Colonic mucosa (tissue), 4 donors: ENCODE data around the gene COX19. TPM values are rescaled to one million over a fixed set of nuclear protein-coding genes. Genes with fewer than 3 reads are reported as not detected.

Source experiments
- DNase-seq: peaks from one replicate; pipeline ENCODE4 v3.0.0-alpha.2; 2020
- H3K27ac ChIP-seq: fragments of 200-600 bp; one replicate; pipeline ENCODE4 v1.8.0; 2021
- H3K27me3 ChIP-seq: fragments of 200-600 bp; one replicate; pipeline ENCODE4 v1.8.0; 2021
- H3K36me3 ChIP-seq: fragments of 200-600 bp; one replicate; pipeline ENCODE4 v1.8.0; 2021
- H3K4me1 ChIP-seq: fragments of 200-600 bp; one replicate; pipeline ENCODE4 v1.8.0; 2021; ENCODE audit warnings: mild to moderate bottlenecking
- H3K4me3 ChIP-seq: fragments of 200-600 bp; one replicate; pipeline ENCODE4 v1.8.0; 2021
- H3K9ac ChIP-seq, 2 donors: one replicate each; pipeline ENCODE4 v1.7.0; 2013; ENCODE audit warnings: control low read depth in 2 of 2, low read depth in 2 of 2, low read length in 2 of 2
- H3K9me3 ChIP-seq: fragments of 200-600 bp; one replicate; pipeline ENCODE4 v1.8.0; 2021
- intact Hi-C: fragments of 100-400 bp; cut with DNase I; formaldehyde crosslinking; loops from one replicate; pipeline ENCODE4 v1.14.1; 2022
- total RNA-seq, 2 donors: library from RNA; stranded (reverse); fragmentation: NEBNext Ultra II Directional in 1 of 2; extraction: Animal tissue kit (Norgen Biotek cat#: 25700) in 1 of 2; gene quantifications; one replicate each; pipeline ENCODE4 v1.2.1, GENCODE V29; 2021
- TF ChIP-seq, protein P1 (sequence below): fragments of 200-600 bp; IDR thresholded peaks from one replicate; pipeline ENCODE4 v1.8.0; 2022; ENCODE audit warnings: antibody characterized with exemption, mild to moderate bottlenecking
- donor health status: healthy.
- donor health status: DM: no; HTN: no; CAD: no.
- donor health status: DM: no; HTN: no; CAD: no.

The COX19 gene
- total RNA-seq, 2 donors from 2014 or later: 11.6 to 16.5 TPM

DNA sequence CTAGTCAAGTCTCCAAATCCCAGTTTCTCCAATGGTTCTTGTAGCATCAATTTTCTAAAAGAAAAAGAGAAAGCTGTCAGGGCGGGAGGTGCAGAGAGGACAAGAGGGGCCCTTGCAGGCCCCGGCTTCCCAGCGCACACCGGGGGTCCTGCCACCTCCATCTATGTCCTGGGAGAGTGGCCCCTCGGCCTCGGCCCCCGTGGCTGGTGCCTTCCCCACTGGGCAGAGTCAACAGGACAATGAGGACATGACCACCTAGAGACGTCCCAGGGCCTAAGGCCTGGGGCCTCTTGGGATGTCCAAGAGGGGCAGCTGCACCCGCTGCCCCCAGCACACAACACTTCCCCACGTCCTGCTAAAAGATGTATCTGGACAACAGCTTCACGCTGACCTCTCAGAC is 5.9 kb downstream of the COX19 start:
- TF ChIP-seq, protein P1, sequence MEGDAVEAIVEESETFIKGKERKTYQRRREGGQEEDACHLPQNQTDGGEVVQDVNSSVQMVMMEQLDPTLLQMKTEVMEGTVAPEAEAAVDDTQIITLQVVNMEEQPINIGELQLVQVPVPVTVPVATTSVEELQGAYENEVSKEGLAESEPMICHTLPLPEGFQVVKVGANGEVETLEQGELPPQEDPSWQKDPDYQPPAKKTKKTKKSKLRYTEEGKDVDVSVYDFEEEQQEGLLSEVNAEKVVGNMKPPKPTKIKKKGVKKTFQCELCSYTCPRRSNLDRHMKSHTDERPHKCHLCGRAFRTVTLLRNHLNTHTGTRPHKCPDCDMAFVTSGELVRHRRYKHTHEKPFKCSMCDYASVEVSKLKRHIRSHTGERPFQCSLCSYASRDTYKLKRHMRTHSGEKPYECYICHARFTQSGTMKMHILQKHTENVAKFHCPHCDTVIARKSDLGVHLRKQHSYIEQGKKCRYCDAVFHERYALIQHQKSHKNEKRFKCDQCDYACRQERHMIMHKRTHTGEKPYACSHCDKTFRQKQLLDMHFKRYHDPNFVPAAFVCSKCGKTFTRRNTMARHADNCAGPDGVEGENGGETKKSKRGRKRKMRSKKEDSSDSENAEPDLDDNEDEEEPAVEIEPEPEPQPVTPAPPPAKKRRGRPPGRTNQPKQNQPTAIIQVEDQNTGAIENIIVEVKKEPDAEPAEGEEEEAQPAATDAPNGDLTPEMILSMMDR: no peak
- H3K9ac ChIP-seq: no peak overlapping the region
- peaks cover 11% of the 10 kb centered on the region for H3K4me1 ChIP-seq
- no peak overlapping the region for H3K27ac ChIP-seq
- no peak for DNase-seq
- no peak overlapping the region for H3K4me3 ChIP-seq
- intact Hi-C loops: no loop called here
- H3K9me3 ChIP-seq: no peaks in the 10 kb centered on the region
- no peaks in the 10 kb centered on the region for H3K27me3 ChIP-seq
- no peaks in the 10 kb centered on the region for H3K36me3 ChIP-seq

DNA sequence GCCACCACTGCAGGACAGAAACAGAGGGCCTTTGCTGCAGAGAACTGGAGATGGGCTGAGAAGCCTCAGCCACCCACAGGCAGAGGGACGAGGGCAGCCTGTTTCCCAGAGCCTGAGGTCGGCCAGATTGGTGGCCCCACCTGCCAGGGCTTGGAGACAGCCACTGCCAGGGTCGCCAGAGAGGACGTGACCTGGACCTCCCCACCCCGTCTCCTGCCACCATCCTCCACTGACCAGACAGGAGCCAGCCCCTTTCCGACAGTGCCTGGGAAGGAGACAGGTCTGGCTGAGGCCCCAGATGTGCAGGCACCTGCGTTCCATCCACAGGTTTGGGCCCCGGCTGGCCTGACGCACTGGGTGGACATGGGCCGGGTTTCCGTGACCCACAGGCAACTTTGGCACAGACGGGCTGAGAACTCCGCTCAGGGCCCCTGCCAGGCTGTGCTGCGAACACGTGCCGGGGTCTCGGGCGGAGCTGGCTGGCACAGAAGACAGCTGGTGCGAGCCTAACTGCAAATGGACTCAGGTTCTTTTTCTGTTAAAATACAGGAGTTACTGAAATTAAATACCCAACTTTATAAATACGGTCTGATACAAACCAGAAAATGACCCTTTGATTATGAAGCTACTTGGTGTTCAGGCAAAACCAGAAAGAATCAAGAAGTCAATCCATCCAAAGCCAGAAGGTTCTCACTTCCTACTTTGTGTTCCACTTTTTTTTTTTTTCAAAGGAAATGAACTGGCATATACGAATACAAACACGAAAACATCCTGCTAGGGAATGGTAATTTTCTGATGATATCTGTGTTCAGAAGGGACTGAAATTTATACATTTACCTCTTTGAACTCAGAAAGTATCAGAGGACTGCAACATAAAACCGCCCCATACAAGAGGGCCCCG is 6.9 kb downstream of the COX19 start:
- Histone ChIP-seq H3K9ac (no peak overlapping the region), H3K4me3 (no peak overlapping the region), H3K36me3 (no peaks in the 10 kb centered on the region), H3K27ac (no peak overlapping the region), H3K9me3 (no peaks in the 10 kb centered on the region), H3K4me1 (peaks cover 5% of the 10 kb centered on the region), H3K27me3 (no peaks in the 10 kb centered on the region)
- intact Hi-C loops: no loop called here
- no peak for DNase-seq
- TF ChIP-seq, protein P1: no peak

DNA sequence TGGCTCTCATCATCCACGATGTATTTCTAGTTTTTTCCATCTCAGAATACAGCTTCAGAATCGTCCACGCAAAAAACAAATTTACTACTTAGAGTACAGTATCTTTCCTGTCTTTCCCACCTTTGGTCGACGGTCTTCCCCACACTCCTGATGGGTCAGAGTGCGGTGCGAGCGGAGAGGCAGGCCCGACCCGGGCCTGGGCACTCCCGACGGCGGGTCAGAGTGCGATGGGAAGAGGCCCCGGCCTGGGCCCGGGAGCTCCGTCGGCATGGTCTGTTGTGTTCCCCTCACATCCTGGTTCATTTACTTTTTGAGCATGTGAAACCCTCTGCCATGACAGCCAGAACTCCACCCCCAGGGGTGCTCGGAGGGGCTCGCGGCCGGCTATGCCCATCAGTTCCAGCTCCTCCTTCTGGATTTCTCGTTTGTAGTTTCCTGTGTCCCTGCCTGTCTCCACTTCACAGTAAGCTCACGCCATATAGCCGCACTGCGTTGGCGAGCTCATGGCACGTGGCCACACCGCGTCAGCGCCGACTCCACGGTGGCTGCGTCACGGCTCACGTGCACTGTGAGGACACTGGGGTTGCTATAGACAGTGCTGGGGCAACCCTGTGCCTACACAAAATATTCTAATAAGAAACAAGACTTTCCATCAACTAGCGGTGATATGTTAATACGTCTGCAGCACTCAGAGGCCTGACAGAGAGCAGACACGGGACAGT is 7.8 kb downstream of the COX19 start:
- H3K9me3 ChIP-seq: no peaks in the 10 kb centered on the region
- intact Hi-C loops: no loop called here
- H3K27ac ChIP-seq: no peak overlapping the region
- H3K4me1 ChIP-seq: no peaks in the 10 kb centered on the region
- no peak overlapping the region for H3K4me3 ChIP-seq
- H3K9ac ChIP-seq: no peak overlapping the region
- TF ChIP-seq, protein P1: no peak
- H3K27me3 ChIP-seq: no peaks in the 10 kb centered on the region
- no peaks in the 10 kb centered on the region for H3K36me3 ChIP-seq
- no peak for DNase-seq

DNA sequence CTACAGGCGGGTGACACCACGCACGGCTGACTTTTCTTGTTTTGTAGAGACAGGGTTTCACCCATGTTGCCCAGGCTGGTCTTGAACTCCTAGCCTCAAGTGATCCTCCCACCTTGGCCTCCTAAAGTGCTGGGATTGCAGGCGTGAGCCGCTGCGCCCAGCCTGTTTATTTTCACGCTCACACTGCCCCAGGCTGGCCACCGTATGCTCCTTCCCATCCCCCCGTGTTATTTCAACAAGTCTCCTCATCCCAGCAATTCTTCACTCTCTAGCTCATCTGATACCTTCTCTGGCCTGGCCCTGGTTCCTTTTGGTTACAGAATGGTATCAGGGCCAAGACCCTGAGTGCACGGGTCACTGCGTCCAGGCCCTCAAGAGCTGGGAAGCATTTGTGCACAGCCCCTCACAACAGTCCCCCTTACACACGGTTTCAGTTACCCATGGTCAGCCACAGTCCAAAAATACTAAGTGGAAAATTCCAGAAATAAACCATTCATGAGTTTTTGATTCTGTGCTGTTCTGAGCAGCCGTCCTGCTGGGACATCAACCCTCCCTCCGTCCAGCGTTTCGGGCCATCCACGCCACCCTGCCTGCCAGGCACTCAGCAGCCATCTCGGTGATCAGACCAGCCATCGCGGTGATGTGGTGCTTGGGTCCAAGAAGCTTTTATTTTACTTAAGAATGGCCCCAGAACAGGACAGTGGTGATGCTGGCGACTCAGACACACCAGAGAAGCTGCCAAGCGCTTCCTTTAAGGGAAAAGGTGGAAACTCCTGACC is 8.9 kb downstream of the COX19 start:
- intact Hi-C loops: no loop called here
- no peak for DNase-seq
- no peaks in the 10 kb centered on the region for H3K36me3 ChIP-seq

More for the DNA sequence above, 8.9 kb downstream of the COX19 start:
- Histone ChIP-seq H3K9me3 (no peaks in the 10 kb centered on the region), H3K9ac (no peak overlapping the region), H3K4me1 (no peaks in the 10 kb centered on the region), H3K4me3 (no peak overlapping the region), H3K27me3 (no peaks in the 10 kb centered on the region), H3K27ac (no peak overlapping the region)
- TF ChIP-seq, protein P1: no peak
